GM13977 (cell line): Measurements from ENCODE around the gene CHRNA1.

ENCODE experiments used
- DNase-seq: peaks from one replicate; pipeline ENCODE4 v3.0.0; 2012; ENCODE audit warnings: low spot score
- in situ Hi-C: fragments of 300-500 bp; cut with MboI; formaldehyde crosslinking; loops from one replicate; pipeline ENCODE4 v1.12.0; 2022; ENCODE audit warnings: low sequenced_read_pairs, low pct_unique_long_range_greater_than_20kb, mixed read lengths, inconsistent platforms; ENCODE audit not compliant: unreplicated experiment
- TF ChIP-seq, protein P1 (sequence below): IDR thresholded peaks from 2 replicates; pipeline ENCODE4 v1.5.1; 2012; ENCODE audit warnings: mild to moderate bottlenecking, control low read depth; ENCODE audit not compliant: insufficient read depth; ENCODE audit errors: extremely low read depth, missing control alignments

CHRNA1 gene

DNA sequence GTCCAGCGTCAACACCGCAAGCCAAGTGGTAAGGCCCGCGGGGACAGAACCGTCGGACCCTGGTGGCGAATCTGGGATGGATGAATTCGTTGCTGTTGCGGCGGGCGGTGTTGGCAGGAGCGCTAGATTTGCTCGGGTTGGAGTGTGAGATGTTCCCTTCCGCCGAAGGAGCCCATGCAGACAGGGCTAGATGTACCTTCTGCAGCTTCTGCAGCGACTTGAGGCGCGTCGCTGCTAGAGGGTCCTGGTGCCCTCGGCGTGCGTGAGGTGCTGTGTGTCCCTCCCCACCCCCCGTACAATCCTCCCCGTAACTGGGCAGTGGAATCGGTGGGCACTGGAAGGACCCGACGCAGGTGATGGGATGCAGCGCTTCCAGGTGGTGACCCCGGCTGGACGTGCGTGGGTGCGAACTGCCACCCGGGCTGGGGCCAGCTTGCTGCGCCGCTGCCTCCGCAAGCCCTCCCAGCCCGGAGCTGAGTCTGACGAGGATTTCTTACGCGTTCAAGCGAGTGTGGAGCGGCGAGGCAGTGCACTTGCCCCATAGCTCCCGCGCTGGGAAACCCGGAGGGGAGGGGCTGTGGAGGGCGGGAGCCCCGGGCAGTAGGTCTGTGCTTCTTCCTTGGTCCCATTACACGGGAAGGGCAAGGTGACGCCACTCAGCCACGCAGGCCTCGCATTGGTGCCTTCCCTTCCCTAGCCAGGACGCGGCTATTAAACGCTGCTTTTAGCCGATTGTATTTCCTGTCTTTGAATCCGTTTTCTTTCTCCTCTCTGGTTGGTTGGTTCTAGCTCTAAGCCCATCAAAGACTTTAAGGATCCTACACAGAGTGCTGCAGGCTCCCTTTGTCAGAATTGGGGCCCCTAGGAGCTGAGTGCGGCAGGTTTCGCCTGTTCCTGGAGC lies 34.2 kb downstream of the CHRNA1 start:
- DNase-seq, result no peak
- in situ Hi-C loops, result no loop called here
- TF ChIP-seq, protein P1, sequence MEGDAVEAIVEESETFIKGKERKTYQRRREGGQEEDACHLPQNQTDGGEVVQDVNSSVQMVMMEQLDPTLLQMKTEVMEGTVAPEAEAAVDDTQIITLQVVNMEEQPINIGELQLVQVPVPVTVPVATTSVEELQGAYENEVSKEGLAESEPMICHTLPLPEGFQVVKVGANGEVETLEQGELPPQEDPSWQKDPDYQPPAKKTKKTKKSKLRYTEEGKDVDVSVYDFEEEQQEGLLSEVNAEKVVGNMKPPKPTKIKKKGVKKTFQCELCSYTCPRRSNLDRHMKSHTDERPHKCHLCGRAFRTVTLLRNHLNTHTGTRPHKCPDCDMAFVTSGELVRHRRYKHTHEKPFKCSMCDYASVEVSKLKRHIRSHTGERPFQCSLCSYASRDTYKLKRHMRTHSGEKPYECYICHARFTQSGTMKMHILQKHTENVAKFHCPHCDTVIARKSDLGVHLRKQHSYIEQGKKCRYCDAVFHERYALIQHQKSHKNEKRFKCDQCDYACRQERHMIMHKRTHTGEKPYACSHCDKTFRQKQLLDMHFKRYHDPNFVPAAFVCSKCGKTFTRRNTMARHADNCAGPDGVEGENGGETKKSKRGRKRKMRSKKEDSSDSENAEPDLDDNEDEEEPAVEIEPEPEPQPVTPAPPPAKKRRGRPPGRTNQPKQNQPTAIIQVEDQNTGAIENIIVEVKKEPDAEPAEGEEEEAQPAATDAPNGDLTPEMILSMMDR, result no peak

DNA sequence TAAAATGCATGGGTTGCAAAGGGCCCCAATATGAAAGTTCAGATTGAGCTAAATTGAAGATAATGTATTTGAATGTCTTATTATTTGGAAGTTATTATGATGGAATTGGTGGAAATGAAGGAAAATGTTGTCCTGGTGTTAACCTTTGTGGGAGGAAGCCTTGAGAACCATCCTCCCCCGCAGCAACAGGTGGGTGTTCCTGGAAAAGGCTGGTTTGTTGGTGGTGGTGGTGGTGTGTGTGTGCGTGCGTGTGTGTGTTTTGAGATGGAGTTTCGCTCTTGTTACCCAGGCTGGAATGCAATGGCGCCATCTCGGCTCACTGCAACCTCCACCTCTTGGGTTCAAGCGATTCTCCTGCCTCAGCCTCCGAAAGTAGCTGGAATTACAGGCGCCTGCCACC lies 36.2 kb downstream of the CHRNA1 start:
- no peak for DNase-seq
- in situ Hi-C loops, result no loop called here
- TF ChIP-seq, protein P1, result no peak

DNA sequence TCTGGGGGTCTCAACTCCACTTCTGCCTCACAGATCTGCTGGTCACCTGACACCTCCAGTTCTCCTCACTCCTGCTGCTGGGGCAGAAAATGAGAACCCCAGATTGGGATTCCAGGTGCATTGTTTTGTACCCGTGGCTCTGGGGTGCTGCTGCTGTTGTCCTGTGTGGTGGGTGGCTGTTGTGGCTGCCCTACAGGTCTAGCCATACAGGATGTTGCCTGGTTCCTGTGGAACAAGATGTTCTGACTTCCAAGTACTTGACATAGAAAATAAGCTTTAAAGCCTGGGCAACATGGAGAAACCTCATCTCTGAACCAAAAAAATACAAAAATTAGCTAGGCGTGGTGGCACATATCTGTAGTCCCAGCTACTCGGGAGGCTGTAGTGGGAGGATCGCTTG lies 38.1 kb downstream of the CHRNA1 start:
- in situ Hi-C loops, result no loop called here
- TF ChIP-seq, protein P1, result no peak
- no peak for DNase-seq

DNA sequence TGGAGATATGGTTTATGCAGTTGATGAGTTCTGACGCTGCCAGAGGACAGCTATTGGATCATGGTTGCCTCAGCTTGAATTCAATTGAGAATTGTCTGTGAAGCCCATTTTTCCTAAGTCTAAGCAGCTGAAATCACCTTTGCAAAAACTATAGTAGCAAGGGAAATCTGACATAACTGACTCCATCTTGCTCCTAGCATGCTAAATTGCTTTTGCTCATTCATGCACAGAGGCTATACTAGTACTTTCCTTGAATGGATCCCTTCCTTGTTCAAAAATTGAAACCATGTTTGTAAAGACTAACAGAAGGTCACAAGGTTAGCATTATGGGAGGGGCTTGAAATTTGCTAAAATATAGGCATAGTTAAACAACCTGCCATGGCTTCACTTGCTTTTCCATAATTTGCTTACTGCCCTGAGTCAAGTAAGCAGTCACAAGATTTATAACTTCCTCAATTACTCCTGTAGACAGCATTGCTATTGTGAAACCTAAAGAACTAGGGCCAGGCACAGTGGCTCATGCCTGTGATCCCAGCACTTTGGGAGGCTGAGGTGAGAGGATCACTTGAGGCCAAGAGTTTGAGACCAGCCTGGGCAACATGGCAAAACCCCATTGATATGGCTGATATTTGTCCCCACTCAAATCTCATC lies 41.2 kb downstream of the CHRNA1 start:
- in situ Hi-C loops, result no loop called here
- DNase-seq, result no peak
- TF ChIP-seq, protein P1, result no peak

DNA sequence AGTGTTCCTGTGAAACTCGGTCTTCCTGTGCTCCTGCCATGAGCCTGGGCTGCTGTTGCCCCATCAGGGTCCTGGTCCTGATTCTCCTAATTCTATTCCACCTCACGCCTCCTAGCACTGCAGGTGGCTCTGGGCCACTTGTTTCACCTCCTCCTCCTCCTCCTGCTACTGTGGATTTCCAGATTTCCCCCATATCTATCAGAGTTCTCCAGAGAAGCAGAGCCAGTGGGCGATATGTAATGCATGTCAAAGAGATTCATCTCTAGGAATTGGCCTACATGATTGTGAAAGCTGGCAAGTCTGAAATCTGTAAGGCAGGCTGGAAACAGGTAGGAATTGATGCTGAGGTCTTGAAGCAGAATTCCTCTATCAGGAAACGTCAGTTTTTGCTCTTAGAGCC lies 45.3 kb downstream of the CHRNA1 start:
- DNase-seq, result no peak
- in situ Hi-C loops, result no loop called here
- TF ChIP-seq, protein P1, result no peak

DNA sequence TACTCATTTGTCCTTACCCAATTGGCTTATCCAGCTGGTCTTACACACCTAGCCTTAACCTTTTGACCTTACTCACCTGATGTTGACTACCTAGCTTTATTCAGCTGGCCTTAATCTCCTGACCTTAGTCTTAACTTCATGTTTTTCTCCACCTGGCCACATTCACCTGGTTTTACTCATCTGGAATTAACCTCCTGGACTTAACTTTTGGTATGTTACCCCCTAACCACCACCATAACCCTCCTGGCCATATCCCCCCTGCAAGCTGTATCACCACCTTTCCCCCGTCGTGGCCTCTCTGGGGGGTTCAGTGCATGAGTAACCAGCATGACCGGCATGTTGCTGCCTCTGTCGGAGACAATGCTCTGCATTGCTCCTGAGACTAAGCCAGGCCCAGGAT lies 45.7 kb downstream of the CHRNA1 start:
- in situ Hi-C loops, result no loop called here
- TF ChIP-seq, protein P1, result no peak
- no peak for DNase-seq
